Kidney epithelial cell (primary cell): ENCODE measurements around the gene ZFYVE26. TPM values are rescaled to one million over a fixed set of nuclear protein-coding genes. Genes with fewer than 3 reads are reported as not detected.
"Not testable (repeated sequence)": the region's sequence is repeated elsewhere in the genome, so short reads cannot be mapped to it uniquely, and the experiment has no call there.

Experiments
- DNase-seq: peaks from one replicate; pipeline ENCODE4 v3.0.0-alpha.2; 2010; ENCODE audit warnings: low read depth
- H3K27me3 ChIP-seq: 2 replicates; pipeline ENCODE4 v1.6.0; 2011; ENCODE audit warnings: low read length; ENCODE audit not compliant: control insufficient read depth, insufficient read depth
- H3K36me3 ChIP-seq: 2 replicates; pipeline ENCODE4 v1.5.1; 2011; ENCODE audit warnings: low read length; ENCODE audit not compliant: control insufficient read depth, insufficient read depth
- H3K4me3 ChIP-seq: 2 replicates; pipeline ENCODE4 v1.5.1; 2011; ENCODE audit warnings: low read depth, mild to moderate bottlenecking, control low read depth, low read length
- total RNA-seq: library from RNA; depleted of rRNA; stranded (reverse); fragments of >200 nt; gene quantifications from 2 replicates; pipeline ENCODE4 v1.2.3, GENCODE V29; 2015
- TF ChIP-seq, protein P1 (sequence below): IDR thresholded peaks from 2 replicates; pipeline ENCODE4 v1.5.1; 2011; ENCODE audit warnings: mild to moderate bottlenecking, moderate library complexity, low read length, control low read depth, inconsistent platforms; ENCODE audit not compliant: insufficient read depth, poor library complexity, severe bottlenecking

Gene ZFYVE26
- total RNA-seq, 1 donor from 2014 or later, result 26.2 TPM

- Histone ChIP-seq H3K4me3 (no peak overlapping the region), H3K36me3 (no peaks in the 10 kb centered on the region), H3K27me3 (peaks cover 3% of the 10 kb centered on the region)
- no peak for DNase-seq
- TF ChIP-seq, protein P1, sequence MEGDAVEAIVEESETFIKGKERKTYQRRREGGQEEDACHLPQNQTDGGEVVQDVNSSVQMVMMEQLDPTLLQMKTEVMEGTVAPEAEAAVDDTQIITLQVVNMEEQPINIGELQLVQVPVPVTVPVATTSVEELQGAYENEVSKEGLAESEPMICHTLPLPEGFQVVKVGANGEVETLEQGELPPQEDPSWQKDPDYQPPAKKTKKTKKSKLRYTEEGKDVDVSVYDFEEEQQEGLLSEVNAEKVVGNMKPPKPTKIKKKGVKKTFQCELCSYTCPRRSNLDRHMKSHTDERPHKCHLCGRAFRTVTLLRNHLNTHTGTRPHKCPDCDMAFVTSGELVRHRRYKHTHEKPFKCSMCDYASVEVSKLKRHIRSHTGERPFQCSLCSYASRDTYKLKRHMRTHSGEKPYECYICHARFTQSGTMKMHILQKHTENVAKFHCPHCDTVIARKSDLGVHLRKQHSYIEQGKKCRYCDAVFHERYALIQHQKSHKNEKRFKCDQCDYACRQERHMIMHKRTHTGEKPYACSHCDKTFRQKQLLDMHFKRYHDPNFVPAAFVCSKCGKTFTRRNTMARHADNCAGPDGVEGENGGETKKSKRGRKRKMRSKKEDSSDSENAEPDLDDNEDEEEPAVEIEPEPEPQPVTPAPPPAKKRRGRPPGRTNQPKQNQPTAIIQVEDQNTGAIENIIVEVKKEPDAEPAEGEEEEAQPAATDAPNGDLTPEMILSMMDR, result no peak
Measured at GRCh38 chr14:67719866-67720265, 96.5 kb downstream of the ZFYVE26 start.

DNA sequence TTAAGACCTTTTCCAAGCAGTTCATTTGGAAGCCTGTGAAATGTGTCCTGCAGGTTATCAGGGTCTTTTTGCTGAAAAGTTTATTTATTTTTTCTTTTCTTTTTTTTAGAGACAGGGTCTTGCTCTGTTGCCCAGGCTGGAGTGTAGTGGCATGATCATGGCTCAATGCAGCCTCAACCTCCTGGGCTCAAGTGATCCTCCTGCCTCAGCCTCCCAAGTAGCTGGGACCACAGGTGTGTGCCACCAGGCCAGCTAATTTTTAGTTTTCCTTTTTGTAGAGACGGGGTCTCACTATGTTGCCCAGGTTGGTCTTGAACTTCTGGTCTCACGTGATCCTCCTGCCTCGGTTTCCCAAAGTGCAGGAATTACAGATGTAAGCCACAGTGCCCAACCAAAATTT is 97.0 kb downstream of the ZFYVE26 start:
- not testable (repeated sequence) for H3K27me3 ChIP-seq, H3K36me3 ChIP-seq, DNase-seq, H3K4me3 ChIP-seq

DNA sequence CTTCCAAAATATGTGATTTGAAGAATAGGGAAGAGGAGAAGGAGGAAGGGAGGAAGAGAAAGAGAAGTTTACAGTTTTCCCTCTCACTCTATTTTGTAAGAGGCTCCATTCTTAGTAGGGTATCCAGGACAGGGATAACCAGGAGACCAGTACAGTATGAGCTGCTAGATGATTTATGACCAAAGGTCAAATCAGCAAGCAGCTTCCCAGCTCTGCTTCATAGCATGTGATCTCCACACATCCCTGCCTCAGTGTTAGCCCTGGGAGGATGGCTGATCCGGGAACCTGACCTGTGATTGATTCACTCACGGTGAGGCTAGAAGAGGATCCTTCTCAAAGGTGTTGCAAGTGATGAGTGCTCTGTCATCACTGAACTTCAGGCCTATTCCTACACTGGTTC is 98.1 kb downstream of the ZFYVE26 start:
- no peaks in the 10 kb centered on the region for H3K36me3 ChIP-seq
- DNase-seq, result no peak
- no peak overlapping the region for H3K4me3 ChIP-seq
- TF ChIP-seq, protein P1, result no peak
- peaks cover 3% of the 10 kb centered on the region for H3K27me3 ChIP-seq

GRCh38 chr14:67717048-67717447 is 99.3 kb downstream of the ZFYVE26 start:
- Histone ChIP-seq H3K27me3 (peaks cover 3% of the 10 kb centered on the region), H3K4me3 (no peak overlapping the region), H3K36me3 (no peaks in the 10 kb centered on the region)
- no peak for DNase-seq
- TF ChIP-seq, protein P1, result no peak

DNA sequence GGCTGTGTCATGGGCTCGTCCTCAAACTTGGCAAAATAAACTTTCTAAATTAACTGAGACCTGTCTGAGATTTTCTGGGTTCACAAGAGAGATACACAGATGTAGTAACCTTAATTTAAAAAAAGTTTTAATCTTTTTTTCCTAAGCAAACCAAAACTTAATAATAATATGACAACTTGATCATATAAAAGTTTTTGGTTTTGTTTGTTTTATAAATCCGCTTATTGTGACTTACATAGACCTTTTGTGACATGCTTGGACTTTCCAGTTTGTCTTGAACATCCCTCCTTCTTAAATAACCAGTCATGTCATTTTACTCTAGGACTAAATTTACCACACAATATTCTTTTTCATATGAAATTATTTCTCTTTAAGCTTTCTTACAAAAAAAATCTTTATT is 106.2 kb downstream of the ZFYVE26 start:
- TF ChIP-seq, protein P1, result no peak
- no peak overlapping the region for H3K4me3 ChIP-seq
- DNase-seq, result no peak
- no peaks in the 10 kb centered on the region for H3K27me3 ChIP-seq
- H3K36me3 ChIP-seq, result no peaks in the 10 kb centered on the region

GRCh38 chr14:67709796-67710195 is 106.6 kb downstream of the ZFYVE26 start:
- not testable (repeated sequence) for DNase-seq, H3K4me3 ChIP-seq, H3K36me3 ChIP-seq, H3K27me3 ChIP-seq

DNA sequence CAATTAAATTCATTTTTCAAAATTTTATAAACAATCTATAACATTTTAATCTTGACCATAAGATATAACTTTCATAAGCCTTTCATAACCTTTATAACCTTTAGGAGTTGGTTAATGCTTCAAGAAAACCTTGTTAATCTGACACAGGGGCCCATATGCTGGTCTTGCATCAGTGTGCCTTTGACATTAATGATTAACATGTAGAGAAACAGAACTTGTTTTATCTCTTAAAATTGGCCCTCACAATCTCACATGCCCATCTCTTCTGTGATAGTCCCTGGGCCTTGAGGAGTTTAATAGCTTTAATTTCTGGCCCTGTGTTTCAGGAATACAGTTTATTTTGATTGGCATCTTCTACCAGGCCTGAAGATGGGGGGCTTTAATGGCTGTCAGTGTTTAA is 107.0 kb downstream of the ZFYVE26 start:
- H3K4me3 ChIP-seq, DNase-seq, H3K27me3 ChIP-seq, H3K36me3 ChIP-seq: not testable (repeated sequence)
